ENCODE results near the gene PRKN. TPM values are rescaled to one million over a fixed set of nuclear protein-coding genes. Genes with fewer than 3 reads are reported as not detected.

Gene PRKN
- total RNA-seq, 1 experiment from 2014 or later: not detected

DNA sequence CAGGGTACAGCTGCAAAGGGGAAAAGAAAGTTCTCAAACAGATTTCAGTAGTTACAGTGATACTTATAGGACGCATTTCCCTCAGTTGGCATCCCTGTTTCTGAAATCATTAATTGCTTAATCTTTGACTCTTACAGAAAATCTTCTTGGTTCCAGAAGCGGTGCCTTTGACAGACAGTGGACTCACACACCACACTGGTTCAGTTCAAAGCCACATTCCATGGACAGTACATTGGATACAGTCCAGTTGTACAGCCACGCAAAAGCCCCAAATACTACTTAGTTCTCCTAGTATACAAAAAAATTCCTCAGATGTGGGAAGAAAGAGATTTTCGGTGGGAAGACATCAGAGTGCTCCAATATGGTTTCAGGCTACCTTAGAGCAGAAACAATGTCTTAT lies 460.4 kb downstream of the PRKN start:
- no peak for TF ChIP-seq EZH2 (IDR thresholded peaks at IDR 0.05; ENCODE audit: low read depth)
- TF ChIP-seq CTCF (conservative IDR thresholded peaks at IDR 0.05): no peak
- BruUV-seq (replicated peaks): no TSS peak
- no peaks in the 10 kb centered on the region for H3K9me2 ChIP-seq (ENCODE audit: insufficient read depth)
- H3K27me3 ChIP-seq (ENCODE audit: insufficient read depth, low read depth): peaks cover 31% of the 10 kb centered on the region
- no peak overlapping the region for H2AFZ ChIP-seq
- no peaks in the 10 kb centered on the region for H3K4me1 ChIP-seq (replicated peaks; ENCODE audit: insufficient read depth)
- intact Hi-C loops (cut with micrococcal nuclease; ENCODE audit: unreplicated experiment): no loop called here
- no peak overlapping the region for H3K4me3 ChIP-seq
- no peaks in the 10 kb centered on the region for H3K36me3 ChIP-seq (ENCODE audit: low read depth)
- H4K20me1 ChIP-seq (ENCODE audit: insufficient read depth): no peaks in the 10 kb centered on the region
- CTCF ChIA-PET: no interaction called here
- POLR2A ChIA-PET (ENCODE audit: unreplicated experiment): no interaction called here
- H3K79me2 ChIP-seq (ENCODE audit: low read depth): no peaks in the 10 kb centered on the region
- H3K9me3 ChIP-seq (ENCODE audit: insufficient read depth, low read depth): no peaks in the 10 kb centered on the region
- H3F3A ChIP-seq (ENCODE audit: insufficient read depth, low read depth): no peaks in the 10 kb centered on the region
- DNase-seq: no peak
- H3K27ac ChIP-seq: no peak overlapping the region
- no peak overlapping the region for H3K4me2 ChIP-seq

- no peak for DNase-seq
- BruUV-seq (replicated peaks): no TSS peak
- Histone ChIP-seq H3F3A (ENCODE audit: insufficient read depth, low read depth) (no peaks in the 10 kb centered on the region), H3K27ac (no peak overlapping the region), H4K20me1 (ENCODE audit: insufficient read depth) (no peaks in the 10 kb centered on the region), H3K79me2 (ENCODE audit: low read depth) (no peaks in the 10 kb centered on the region), H3K9me2 (ENCODE audit: insufficient read depth) (no peaks in the 10 kb centered on the region), H2AFZ (no peak overlapping the region), H3K4me3 (no peak overlapping the region), H3K4me2 (no peak overlapping the region), H3K36me3 (ENCODE audit: low read depth) (no peaks in the 10 kb centered on the region), H3K4me1 (replicated peaks; ENCODE audit: insufficient read depth) (no peaks in the 10 kb centered on the region), H3K27me3 (ENCODE audit: insufficient read depth, low read depth) (peaks cover 34% of the 10 kb centered on the region), H3K9me3 (ENCODE audit: insufficient read depth, low read depth) (no peaks in the 10 kb centered on the region)
- TF ChIP-seq CTCF (conservative IDR thresholded peaks at IDR 0.05) (no peak), EZH2 (IDR thresholded peaks at IDR 0.05; ENCODE audit: low read depth) (no peak)
- POLR2A ChIA-PET (ENCODE audit: unreplicated experiment): no interaction called here
- CTCF ChIA-PET: no interaction called here
- intact Hi-C loops (cut with micrococcal nuclease; ENCODE audit: unreplicated experiment): no loop called here
These were observed 463.0 kb downstream of the PRKN start for GRCh38 chr6:162264581-162264980.

GRCh38 chr6:162262466-162263196 lies 464.9 kb downstream of the PRKN start:
- H3F3A ChIP-seq (ENCODE audit: insufficient read depth, low read depth): no peaks in the 10 kb centered on the region
- BruUV-seq (replicated peaks): no TSS peak

More at GRCh38 chr6:162262466-162263196, 464.9 kb downstream of the PRKN start:
- no peak overlapping the region for H3K4me2 ChIP-seq
- no peak overlapping the region for H3K27ac ChIP-seq
- ChIA-PET POLR2A (ENCODE audit: unreplicated experiment) (no interaction called here), CTCF (no interaction called here)
- no peaks in the 10 kb centered on the region for H3K79me2 ChIP-seq (ENCODE audit: low read depth)
- peaks cover 42% of the 10 kb centered on the region for H3K27me3 ChIP-seq (ENCODE audit: insufficient read depth, low read depth)
- DNase-seq: no peak
- no peaks in the 10 kb centered on the region for H3K36me3 ChIP-seq (ENCODE audit: low read depth)
- intact Hi-C loops (cut with micrococcal nuclease; ENCODE audit: unreplicated experiment): no loop called here
- no peak overlapping the region for H2AFZ ChIP-seq
- H3K9me2 ChIP-seq (ENCODE audit: insufficient read depth): no peaks in the 10 kb centered on the region
- H3K4me1 ChIP-seq (replicated peaks; ENCODE audit: insufficient read depth): no peaks in the 10 kb centered on the region
- H4K20me1 ChIP-seq (ENCODE audit: insufficient read depth): no peaks in the 10 kb centered on the region
- TF ChIP-seq EZH2 (IDR thresholded peaks at IDR 0.05; ENCODE audit: low read depth) (no peak), CTCF (conservative IDR thresholded peaks at IDR 0.05) (no peak)
- H3K9me3 ChIP-seq (ENCODE audit: insufficient read depth, low read depth): no peaks in the 10 kb centered on the region
- no peak overlapping the region for H3K4me3 ChIP-seq
